H9 (cell line): ENCODE results near the gene TTC7B. TPM values are rescaled to one million over a fixed set of nuclear protein-coding genes. Genes with fewer than 3 reads are reported as not detected.

Experiments
- DNase-seq: peaks from one replicate; pipeline ENCODE4 v3.0.0-alpha.2; 2017
- H2AFZ ChIP-seq: one replicate; pipeline ENCODE4 v1.6.1; 2013; ENCODE audit warnings: mild to moderate bottlenecking, low read length, control low read depth, moderate library complexity
- H2AK5ac ChIP-seq: 2 replicates; pipeline ENCODE4 v1.6.1; 2013; ENCODE audit warnings: low read length, control low read depth, mixed read lengths; ENCODE audit not compliant: insufficient read length
- H2BK120ac ChIP-seq: one replicate; pipeline ENCODE4 v1.6.1; 2013; ENCODE audit warnings: low read depth, mild to moderate bottlenecking, low read length, control low read depth, inconsistent platforms; ENCODE audit not compliant: poor library complexity, severe bottlenecking
- H2BK12ac ChIP-seq: 2 replicates; pipeline ENCODE4 v1.6.1; 2013; ENCODE audit warnings: low read length, control low read depth, mixed read lengths, low read depth; ENCODE audit not compliant: insufficient read length
- H2BK15ac ChIP-seq: 2 replicates; pipeline ENCODE4 v1.6.1; 2013; ENCODE audit warnings: low read depth, low read length, control low read depth
- H2BK20ac ChIP-seq: one replicate; pipeline ENCODE4 v1.6.1; 2013; ENCODE audit warnings: low read depth, mild to moderate bottlenecking, low read length, control low read depth, inconsistent platforms; ENCODE audit not compliant: poor library complexity, severe bottlenecking
- H2BK5ac ChIP-seq: 2 replicates; pipeline ENCODE4 v1.6.1; 2013; ENCODE audit warnings: low read length, control low read depth, mixed read lengths; ENCODE audit not compliant: insufficient read length
- H3K14ac ChIP-seq: 2 replicates; pipeline ENCODE4 v1.6.1; 2013; ENCODE audit warnings: low read length, control low read depth; ENCODE audit not compliant: insufficient read depth
- H3K18ac ChIP-seq: 2 replicates; pipeline ENCODE4 v1.6.1; 2013; ENCODE audit warnings: low read depth, mild to moderate bottlenecking, mixed read lengths, low read length, control low read depth; ENCODE audit not compliant: insufficient read length
- H3K23ac ChIP-seq: 2 replicates; pipeline ENCODE4 v1.6.1; 2013; ENCODE audit warnings: low read length, control low read depth, mixed read lengths, low read depth; ENCODE audit not compliant: insufficient read length
- H3K23me2 ChIP-seq: 2 replicates; pipeline ENCODE4 v1.6.1; 2013; ENCODE audit warnings: low read depth, mild to moderate bottlenecking, mixed read lengths, low read length, control low read depth; ENCODE audit not compliant: insufficient read length, poor library complexity, severe bottlenecking
- H3K27ac ChIP-seq: 2 replicates; pipeline ENCODE4 v1.5.1; 2013; ENCODE audit warnings: low read length, control low read depth, mixed read lengths, low read depth; ENCODE audit not compliant: insufficient read length
- H3K27me3 ChIP-seq: 2 replicates; pipeline ENCODE4 v1.6.1; 2013; ENCODE audit warnings: low read length, control low read depth, inconsistent platforms; ENCODE audit not compliant: insufficient read depth
- H3K4ac ChIP-seq: 2 replicates; pipeline ENCODE4 v1.6.1; 2013; ENCODE audit warnings: low read depth, mild to moderate bottlenecking, control low read depth, inconsistent platforms, low read length, moderate library complexity
- H3K4me1 ChIP-seq: 2 replicates; pipeline ENCODE4 v1.6.1; 2013; ENCODE audit warnings: low read length, control low read depth, inconsistent platforms; ENCODE audit not compliant: insufficient read depth
- H3K4me2 ChIP-seq: 2 replicates; pipeline ENCODE4 v1.6.1; 2013; ENCODE audit warnings: low read length, control low read depth, mixed read lengths; ENCODE audit not compliant: insufficient read length, insufficient read depth
- H3K56ac ChIP-seq: 2 replicates; pipeline ENCODE4 v1.6.1; 2013; ENCODE audit warnings: low read depth, mild to moderate bottlenecking, mixed read lengths, low read length, control low read depth; ENCODE audit not compliant: insufficient read length
- H3K79me1 ChIP-seq: 2 replicates; pipeline ENCODE4 v1.6.1; 2013; ENCODE audit warnings: low read depth, mild to moderate bottlenecking, moderate library complexity, low read length, control low read depth, inconsistent platforms; ENCODE audit not compliant: insufficient read depth, poor library complexity, severe bottlenecking
- H3K79me2 ChIP-seq: 2 replicates; pipeline ENCODE4 v1.6.1; 2013; ENCODE audit warnings: low read length, control low read depth, inconsistent platforms; ENCODE audit not compliant: insufficient read depth
- H3K9ac ChIP-seq: 2 replicates; pipeline ENCODE4 v1.6.1; 2013; ENCODE audit warnings: low read length, control low read depth, mixed read lengths; ENCODE audit not compliant: insufficient read length; ENCODE audit errors: extremely low read depth
- H3K9me3 ChIP-seq: one replicate; pipeline ENCODE4 v1.6.1; 2013; ENCODE audit warnings: low read depth, low read length, inconsistent platforms; ENCODE audit not compliant: control insufficient read depth
- H3T11ph ChIP-seq: one replicate; pipeline ENCODE4 v1.6.1; 2013; ENCODE audit warnings: mild to moderate bottlenecking, low read length, control low read depth, inconsistent platforms
- H4K20me1 ChIP-seq: one replicate; pipeline ENCODE4 v1.6.1; 2013; ENCODE audit not compliant: control insufficient read depth, insufficient read length, insufficient read depth
- H4K5ac ChIP-seq: 2 replicates; pipeline ENCODE4 v1.6.1; 2013; ENCODE audit warnings: low read depth, mild to moderate bottlenecking, mixed read lengths, low read length, control low read depth; ENCODE audit not compliant: insufficient read length
- H4K8ac ChIP-seq: replicated peaks from 2 replicates; pipeline ENCODE4 v1.6.1; 2013; ENCODE audit warnings: low read length, control low read depth, mixed read lengths, low read depth; ENCODE audit not compliant: insufficient read length
- H4K91ac ChIP-seq: 2 replicates; pipeline ENCODE4 v1.6.1; 2013; ENCODE audit warnings: low read depth, mild to moderate bottlenecking, moderate library complexity, mixed read lengths, low read length, control low read depth; ENCODE audit not compliant: insufficient read length
- H3K27ac Mint-ChIP-seq, 3 experiments: 2 replicates in 2 of 3; 3 replicates in 1 of 3; pipeline ENCODE4 v1.8.0; 2020 to 2021; ENCODE audit warnings: mixed read lengths in 3 of 3, mild to moderate bottlenecking in 1 of 3, moderate library complexity in 1 of 3
- H3K27me3 Mint-ChIP-seq: 2 replicates; pipeline ENCODE4 v1.8.0; 2021; ENCODE audit warnings: low read depth, mild to moderate bottlenecking, moderate library complexity, mixed read lengths
- H3K36me3 Mint-ChIP-seq, 3 experiments: 2 replicates in 2 of 3; 3 replicates in 1 of 3; pipeline ENCODE4 v1.8.0; 2020 to 2021; ENCODE audit warnings: low read depth in 3 of 3, mixed read lengths in 3 of 3; ENCODE audit not compliant: insufficient read depth in 1 of 3
- H3K4me1 Mint-ChIP-seq, 2 experiments: 2 replicates each; pipeline ENCODE4 v1.8.0; 2020; ENCODE audit warnings: mixed read lengths in 2 of 2
- H3K4me3 Mint-ChIP-seq, 2 experiments: 2 replicates in 1 of 2; 3 replicates in 1 of 2; pipeline ENCODE4 v1.8.0; 2020 to 2021; ENCODE audit warnings: mild to moderate bottlenecking in 2 of 2, mixed read lengths in 2 of 2, moderate library complexity in 1 of 2
- H3K9me3 Mint-ChIP-seq, 2 experiments: 2 replicates in 1 of 2; 3 replicates in 1 of 2; pipeline ENCODE4 v1.8.0; 2020; ENCODE audit warnings: mild to moderate bottlenecking in 2 of 2, mixed read lengths in 2 of 2, moderate library complexity in 1 of 2
- CTCF ChIP-seq: fragments of 200-600 bp; sonication (generic); conservative IDR thresholded peaks from 3 replicates; pipeline ENCODE4 v1.8.0; 2021; ENCODE audit warnings: antibody characterized with exemption, mild to moderate bottlenecking
- WGBS: extraction: QIAGEN DNeasy Blood & Tissue Kit; methylation state at CpG from one replicate; pipeline ENCODE4 v1.1.7; 2013; ENCODE audit warnings: missing lambda C conversion rate, low lambda C conversion rate, mixed read lengths; ENCODE audit not compliant: insufficient read length; ENCODE audit errors: extremely low coverage; 5-methylcytosine and 5-hydroxymethylcytosine counted together
- total RNA-seq: library from RNA; stranded (reverse); gene quantifications from 2 replicates; pipeline ENCODE4 v1.2.1, GENCODE V29; 2021

TTC7B gene
- total RNA-seq, 1 experiment from 2014 or later: 33.7 TPM

GRCh38 chr14:90543876-90544275, 272.4 kb downstream of the TTC7B start:
- Mint-ChIP-seq H3K4me3 (no peak overlapping the region), H3K27me3 (peaks cover 2% of the 10 kb centered on the region; the same call in 1 of the 2 replicates), H3K36me3 (peaks cover 0 to 1% (median 0%) of the 10 kb centered on the region in 3 experiments; a peak in 1 of 7 replicates), H3K9me3 (no peaks in the 10 kb centered on the region), H3K27ac (no peak overlapping the region), H3K4me1 (peaks cover 10 to 23% of the 10 kb centered on the region in 2 experiments)
- Histone ChIP-seq H3K4me2 (no peak overlapping the region), H2BK5ac (no peak overlapping the region), H3K27ac (no peak overlapping the region), H2BK12ac (no peak overlapping the region), H3K4me1 (peaks cover 2% of the 10 kb centered on the region; the same call in 1 of the 2 replicates), H3K56ac (no peak overlapping the region), H2BK20ac (no peak overlapping the region), H3K14ac (no peak overlapping the region), H4K5ac (no peak overlapping the region), H4K20me1 (no peaks in the 10 kb centered on the region), H2AK5ac (no peak overlapping the region), H3K79me2 (no peaks in the 10 kb centered on the region), H3K23me2 (no peaks in the 10 kb centered on the region), H4K91ac (no peak overlapping the region), H3T11ph (no peak overlapping the region), H2AFZ (no peak overlapping the region), H3K27me3 (no peaks in the 10 kb centered on the region), H3K23ac (no peak overlapping the region), H3K79me1 (no peaks in the 10 kb centered on the region), H3K4ac (no peak overlapping the region), H2BK120ac (no peak overlapping the region), H2BK15ac (no peak overlapping the region), H3K9me3 (no peaks in the 10 kb centered on the region), H3K9ac (no peak overlapping the region), H4K8ac (no peak overlapping the region), H3K18ac (no peak overlapping the region)
- no peak for DNase-seq
- no peak for TF ChIP-seq CTCF
- WGBS: no CpG with 5 or more reads among the region's 6 CpGs
